ENCODE measurements around the gene EIF4E3.

DNA sequence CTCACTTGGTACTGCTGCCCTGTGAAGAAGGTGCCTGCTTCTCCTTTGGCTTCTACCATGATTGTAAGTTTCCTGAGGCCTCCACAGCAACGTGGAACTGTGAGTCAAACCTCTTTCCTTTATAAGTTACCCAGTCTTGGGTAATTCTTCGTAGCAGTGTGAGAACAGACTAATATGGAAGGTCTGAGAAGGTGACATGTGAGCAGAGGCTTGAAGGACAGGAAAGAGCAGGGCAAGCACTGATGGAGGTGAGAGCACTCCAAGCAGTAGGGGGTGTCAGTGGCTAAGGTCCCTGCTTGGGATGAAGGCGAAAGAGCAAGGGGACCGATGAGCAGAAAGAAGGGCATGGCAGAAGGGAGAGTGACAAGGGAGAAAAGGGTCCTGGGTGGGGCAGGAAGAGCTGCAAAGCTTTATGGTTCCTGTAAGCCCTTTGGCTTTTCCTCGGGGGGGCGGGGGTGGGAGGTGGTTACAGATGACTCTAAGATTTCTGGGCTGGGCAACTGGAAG is 3.5 kb downstream of the EIF4E3 start:
- TF ChIP-seq, protein P1, sequence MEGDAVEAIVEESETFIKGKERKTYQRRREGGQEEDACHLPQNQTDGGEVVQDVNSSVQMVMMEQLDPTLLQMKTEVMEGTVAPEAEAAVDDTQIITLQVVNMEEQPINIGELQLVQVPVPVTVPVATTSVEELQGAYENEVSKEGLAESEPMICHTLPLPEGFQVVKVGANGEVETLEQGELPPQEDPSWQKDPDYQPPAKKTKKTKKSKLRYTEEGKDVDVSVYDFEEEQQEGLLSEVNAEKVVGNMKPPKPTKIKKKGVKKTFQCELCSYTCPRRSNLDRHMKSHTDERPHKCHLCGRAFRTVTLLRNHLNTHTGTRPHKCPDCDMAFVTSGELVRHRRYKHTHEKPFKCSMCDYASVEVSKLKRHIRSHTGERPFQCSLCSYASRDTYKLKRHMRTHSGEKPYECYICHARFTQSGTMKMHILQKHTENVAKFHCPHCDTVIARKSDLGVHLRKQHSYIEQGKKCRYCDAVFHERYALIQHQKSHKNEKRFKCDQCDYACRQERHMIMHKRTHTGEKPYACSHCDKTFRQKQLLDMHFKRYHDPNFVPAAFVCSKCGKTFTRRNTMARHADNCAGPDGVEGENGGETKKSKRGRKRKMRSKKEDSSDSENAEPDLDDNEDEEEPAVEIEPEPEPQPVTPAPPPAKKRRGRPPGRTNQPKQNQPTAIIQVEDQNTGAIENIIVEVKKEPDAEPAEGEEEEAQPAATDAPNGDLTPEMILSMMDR (IDR thresholded peaks at IDR 0.05) = no peak
- no peak for TF ChIP-seq EZH2 (IDR thresholded peaks at IDR 0.05)
